NCI-H2107 (cell line): ENCODE results near the gene S100A13.

Experiments used
- DNase-seq: peaks from one replicate; lab custom pipeline; 2025; lab: John Stamatoyannopoulos, UW

The S100A13 gene

DNA sequence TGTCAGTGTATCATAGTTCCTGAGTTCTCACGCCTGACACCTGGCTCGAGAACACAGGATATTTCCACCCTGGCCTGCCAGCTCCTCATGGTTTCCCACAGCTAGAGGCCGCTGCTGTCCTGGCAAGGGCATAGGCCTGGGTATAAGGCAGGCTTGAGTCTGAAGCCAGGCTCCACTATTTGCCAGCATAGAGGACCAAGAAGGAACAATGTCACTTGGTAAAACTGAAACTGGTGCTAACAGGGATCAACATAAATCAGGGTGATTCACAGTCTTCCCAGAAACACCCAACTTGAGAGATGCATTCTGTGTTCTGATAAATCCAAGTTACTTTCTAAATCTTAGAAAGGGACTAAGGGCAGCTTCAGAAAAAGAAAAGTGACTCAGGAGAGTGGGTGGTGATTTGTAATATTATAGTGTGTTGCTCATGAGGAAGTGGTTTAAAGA lies 54.7 kb downstream of the S100A13 start:
- DNase-seq = peak; percentile 77

DNA sequence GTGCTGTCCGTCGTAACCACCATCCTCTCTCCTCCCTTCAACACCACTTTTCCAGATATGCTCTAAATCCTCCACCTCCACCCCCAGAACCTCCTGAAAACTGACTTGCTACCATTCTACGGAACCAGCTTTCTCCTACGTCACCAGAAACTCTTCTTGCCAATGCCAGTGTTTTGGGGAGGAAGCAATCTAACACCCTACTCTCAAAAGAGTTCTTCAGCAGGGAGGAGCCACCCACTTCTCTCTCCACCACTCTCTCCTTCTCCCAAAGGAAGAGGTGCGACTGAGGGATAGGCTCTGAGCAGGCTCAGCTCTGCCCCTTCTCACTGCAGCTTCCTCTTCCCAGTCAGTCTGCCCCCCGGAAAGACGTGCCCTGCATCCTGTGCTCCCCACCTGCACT lies 55.6 kb downstream of the S100A13 start:
- no peak for DNase-seq

DNA sequence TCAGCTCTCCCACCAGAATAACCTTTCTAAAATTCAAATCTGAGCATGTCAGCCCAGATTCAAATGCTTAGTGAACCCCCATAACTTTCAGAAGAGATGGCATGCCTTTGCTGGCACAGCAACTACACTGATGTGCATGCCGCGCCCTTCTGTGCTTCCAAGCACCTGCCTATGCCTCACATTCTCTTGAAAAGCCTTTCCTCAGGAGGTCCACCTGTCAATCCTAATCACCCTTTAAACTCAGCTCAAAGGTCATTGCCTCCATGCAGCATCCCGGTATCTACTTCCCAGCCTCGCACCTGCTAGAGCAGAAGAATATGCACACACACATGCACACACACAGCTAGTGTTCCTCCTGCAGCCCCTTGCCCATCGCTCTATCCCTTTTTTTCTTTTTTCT lies 56.4 kb downstream of the S100A13 start:
- no peak for DNase-seq

DNA sequence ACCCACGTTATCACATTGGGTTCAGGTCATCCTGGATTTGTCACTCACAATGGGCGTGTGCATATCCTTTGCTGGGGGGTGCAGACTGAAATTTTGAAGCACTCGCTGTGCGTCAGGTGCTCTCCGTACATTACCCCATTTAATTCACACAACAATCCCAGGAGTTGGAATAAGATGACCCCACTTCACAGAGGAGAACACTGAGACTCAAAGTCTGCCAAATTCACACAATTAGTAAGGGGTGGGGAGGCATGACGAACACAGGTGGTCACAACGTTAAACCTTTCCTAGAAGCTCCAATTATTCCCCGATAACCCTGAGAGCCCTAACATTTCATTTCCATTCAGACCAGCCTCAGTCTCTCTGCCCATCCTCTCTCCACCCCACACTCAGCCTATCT lies 57.8 kb downstream of the S100A13 start:
- DNase-seq = no peak
